ENCODE data around the gene SPRYD3.
"Not testable (repeated sequence)": the region's sequence is repeated elsewhere in the genome, so short reads cannot be mapped to it uniquely, and the experiment has no call there.

SPRYD3 gene

GRCh38 chr12:53049571-53050318 lies 29.4 kb downstream of the SPRYD3 start, which contains the start of gene TNS2:
TSS of gene TNS2 (plus strand) at chr12:53050065. CDS start at chr12:53050186, 121 bp downstream.
- FAIRE-seq, result no peak

- FAIRE-seq, result no peak
Observed at GRCh38 chr12:53048780-53049401, 30.3 kb downstream of the SPRYD3 start.

DNA sequence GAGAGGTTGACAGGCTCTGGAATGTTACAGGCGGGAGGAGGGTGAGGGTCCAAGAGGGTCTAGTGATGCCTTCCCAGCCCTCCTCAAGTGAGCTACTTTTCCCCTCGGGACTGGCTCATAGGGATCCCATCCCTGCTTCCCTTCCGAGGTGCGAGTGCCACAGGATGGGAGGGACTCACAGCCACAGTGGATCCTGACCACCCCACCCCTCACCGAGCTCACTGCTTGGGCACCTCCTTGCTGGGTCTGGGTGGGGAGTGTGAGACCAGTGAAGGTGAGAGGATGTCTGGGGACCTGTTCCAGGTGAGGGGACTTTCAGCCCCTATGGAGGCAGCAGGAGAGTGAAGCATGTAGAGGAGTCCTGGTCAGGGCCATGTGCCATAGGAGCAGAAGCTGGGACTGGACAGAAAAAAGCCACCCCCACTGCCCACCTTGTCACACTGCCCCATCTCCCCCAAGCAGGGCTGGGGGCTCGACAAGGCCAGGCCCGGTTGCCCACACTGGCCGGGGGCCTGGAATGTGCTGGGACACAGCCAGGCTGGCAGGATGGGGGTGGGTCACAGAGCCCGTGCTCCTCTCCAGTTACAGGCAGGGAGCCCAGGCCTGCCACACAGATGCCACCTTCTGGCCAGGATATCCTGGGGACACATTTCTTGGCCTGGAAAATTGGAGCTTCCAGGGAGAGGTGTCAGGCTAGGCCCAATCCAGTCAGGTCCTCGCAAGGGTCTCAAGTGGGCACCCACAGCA lies 31.0 kb downstream of the SPRYD3 start:
- no peak for FAIRE-seq

DNA sequence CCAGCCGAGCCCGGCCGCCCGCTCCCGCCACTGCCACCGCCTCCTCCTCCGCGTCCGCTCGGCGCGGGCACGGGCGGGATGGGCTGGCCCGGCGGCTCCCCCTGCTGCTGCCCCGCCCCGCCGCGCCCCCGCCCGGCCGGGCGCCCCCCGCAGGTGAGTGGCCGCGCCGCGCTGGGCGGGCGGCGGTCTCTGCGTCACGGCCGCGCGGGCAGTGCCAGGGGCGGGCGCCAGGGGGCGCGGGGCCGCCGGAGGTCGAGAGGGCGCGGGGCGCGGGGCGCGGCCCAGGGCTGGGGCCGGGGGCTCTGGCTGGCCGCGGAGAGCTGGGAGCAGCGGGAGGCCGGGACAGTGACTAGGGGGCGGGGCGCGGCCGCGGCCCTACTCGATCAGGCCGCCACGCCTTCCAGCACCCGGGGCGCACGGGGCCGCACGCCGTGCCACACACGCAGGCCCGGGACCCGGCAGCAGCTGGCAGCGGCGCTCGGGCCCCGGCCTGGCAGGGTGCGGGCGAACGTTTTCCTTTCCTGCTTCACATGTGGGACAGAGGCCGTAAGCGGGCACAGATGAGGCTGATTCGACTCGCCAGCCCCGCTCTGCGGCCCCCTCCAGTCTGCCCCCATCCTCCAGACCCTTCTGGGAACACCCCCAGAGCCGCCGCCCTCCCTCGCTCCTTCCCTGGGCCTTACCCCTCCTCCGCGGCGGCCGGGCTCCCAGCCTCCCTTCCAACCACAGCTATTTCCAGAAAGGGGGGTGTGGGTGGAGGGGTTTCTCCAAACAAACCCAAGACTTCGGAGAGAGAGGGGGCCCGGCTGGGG lies 31.8 kb downstream of the SPRYD3 start:
- no peak for FAIRE-seq

GRCh38 chr12:53046655-53047220 lies 32.5 kb downstream of the SPRYD3 start:
- FAIRE-seq, result no peak

DNA sequence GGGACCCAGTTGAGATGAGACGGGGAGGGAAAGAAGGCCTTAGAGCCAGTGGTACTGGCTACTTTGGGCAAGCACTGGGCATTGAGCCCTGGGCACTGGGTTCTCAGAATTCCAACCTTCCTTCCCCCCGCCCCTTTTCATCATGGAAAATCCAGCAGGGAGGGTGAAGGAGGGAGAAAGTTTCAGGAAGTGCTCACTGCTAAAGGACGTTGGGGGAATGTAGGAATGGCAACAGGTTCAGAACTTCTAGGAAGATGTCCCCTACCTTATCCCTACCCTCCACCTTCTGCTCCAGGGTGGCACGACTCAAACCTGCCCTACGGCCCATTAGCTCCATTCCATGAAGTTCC lies 33.5 kb downstream of the SPRYD3 start:
- no peak for FAIRE-seq

GRCh38 chr12:53044896-53045695 lies 34.1 kb downstream of the SPRYD3 start:
- FAIRE-seq, result no peak

- FAIRE-seq, result no peak
Observed at GRCh38 chr12:53044052-53044581, 35.1 kb downstream of the SPRYD3 start.

DNA sequence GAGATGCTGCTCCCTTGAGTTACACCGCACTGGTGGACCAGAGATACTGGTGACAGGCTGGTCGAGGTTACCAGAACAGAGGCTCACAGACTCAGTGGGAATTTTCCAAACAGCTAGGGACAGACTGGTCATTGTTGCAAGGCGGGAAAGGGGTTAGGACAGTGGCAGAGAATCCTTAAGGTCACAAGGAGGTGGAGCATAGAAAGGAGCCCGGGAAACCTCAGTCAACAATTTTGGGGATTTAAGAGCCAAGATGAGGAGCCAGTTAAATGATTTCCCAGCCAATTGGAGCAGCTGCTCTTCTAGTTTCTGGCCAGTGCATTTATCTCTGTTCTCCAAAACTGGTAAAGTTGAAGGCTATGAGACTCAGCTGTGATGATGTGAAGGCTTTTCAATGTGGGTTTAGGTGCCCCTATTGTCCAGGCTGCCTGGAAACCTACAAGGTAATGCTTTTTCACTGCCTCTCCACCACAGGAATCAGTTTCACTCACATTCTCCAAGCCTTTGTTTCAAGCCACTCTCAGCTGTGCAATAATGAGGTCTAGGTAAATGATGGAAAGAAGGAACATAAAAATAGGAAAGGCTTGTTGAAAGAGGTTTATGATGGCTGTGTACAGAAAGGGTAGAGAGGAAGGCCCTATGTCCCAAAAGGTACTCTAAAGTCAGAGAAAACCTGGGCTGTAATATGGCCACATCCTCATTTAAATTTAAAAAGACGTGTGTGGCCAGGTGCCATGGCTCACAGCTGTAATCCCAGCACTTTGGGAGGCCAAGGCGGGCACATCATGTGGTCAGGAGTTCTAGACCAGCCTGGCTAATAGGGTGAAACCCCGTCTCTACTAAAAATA lies 36.4 kb downstream of the SPRYD3 start:
- no peak for FAIRE-seq

GRCh38 chr12:53039851-53040250 lies 39.3 kb downstream of the SPRYD3 start:
- no peak for FAIRE-seq

- no peak for FAIRE-seq
Observed at GRCh38 chr12:53036802-53037201, 42.4 kb downstream of the SPRYD3 start.

DNA sequence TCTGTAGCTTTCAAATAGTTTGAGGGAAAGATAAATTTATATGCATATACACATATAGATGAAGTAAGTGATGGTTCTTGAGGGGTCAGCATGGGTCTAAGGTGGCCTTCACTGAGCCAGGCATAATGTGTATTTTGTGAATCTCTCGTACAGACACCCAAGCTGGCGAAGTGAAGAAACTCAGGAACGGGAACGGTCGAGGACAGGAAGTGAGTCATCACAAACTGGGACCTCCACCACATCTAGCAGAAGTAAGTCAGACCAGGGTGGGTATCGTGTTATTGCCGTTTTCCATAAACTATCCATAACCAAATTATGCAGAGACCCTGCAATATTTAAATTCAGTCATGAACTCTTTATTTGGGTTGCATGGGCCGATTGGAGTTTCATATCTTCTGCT lies 44.7 kb downstream of the SPRYD3 start:
- FAIRE-seq, result no peak

GRCh38 chr12:53033832-53034231 lies 45.4 kb downstream of the SPRYD3 start:
- FAIRE-seq, result not testable (repeated sequence)

- no peak for FAIRE-seq
Observed at GRCh38 chr12:53031616-53032015, 47.6 kb downstream of the SPRYD3 start.

- FAIRE-seq, result not testable (repeated sequence)
Observed at GRCh38 chr12:53027014-53027413, 52.2 kb downstream of the SPRYD3 start.

DNA sequence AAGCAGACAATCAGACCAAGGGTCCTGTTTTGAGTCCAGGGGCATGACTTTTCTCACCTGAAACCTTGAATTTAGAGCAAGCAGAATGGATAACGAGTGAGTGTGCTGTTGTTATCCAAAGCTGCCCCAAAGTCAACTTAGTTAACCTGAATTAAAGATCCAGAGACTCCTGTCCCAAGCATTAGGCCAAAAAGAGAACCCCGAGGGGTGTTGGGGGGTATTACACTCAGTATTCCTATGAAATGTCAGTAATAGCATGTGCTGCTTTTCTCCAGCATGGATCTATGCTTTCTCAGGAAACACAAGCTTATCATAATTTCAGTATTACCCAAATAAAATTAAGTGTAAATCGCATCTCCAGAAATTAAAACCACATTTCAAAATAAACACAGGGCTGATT lies 53.9 kb downstream of the SPRYD3 start:
- no peak for FAIRE-seq

GRCh38 chr12:53014709-53015108 lies 64.5 kb downstream of the SPRYD3 start:
- FAIRE-seq, result no peak

Data from islet of Langerhans (tissue), 1 donor.